GM23338 (cell line): Measurements from ENCODE around the gene NPC2. TPM values are rescaled to one million over a fixed set of nuclear protein-coding genes. Genes with fewer than 3 reads are reported as not detected.

Experiments used
- ATAC-seq: fragments of 200-7000 bp; cut with Tn5 transposase; 3 replicates; pipeline ENCODE4 v1.9.1; 2020
- DNase-seq: peaks from one replicate; pipeline ENCODE4 v3.0.0-alpha.2; 2015; ENCODE audit warnings: low spot score
- H2AFZ ChIP-seq: fragments of 200-600 bp; sonication (generic); 2 replicates; pipeline ENCODE4 v1.8.0; 2016; ENCODE audit warnings: antibody characterized with exemption, mild to moderate bottlenecking, moderate library complexity
- H3F3A ChIP-seq: fragments of 200-600 bp; sonication (generic); replicated peaks from 2 replicates; pipeline ENCODE4 v1.8.0; 2017; ENCODE audit warnings: antibody characterized with exemption, mixed run types, low read depth
- H3K27ac ChIP-seq: fragments of 200-600 bp; sonication (generic); 2 replicates; pipeline ENCODE4 v1.6.1; 2016; ENCODE audit warnings: low read depth
- H3K27me3 ChIP-seq: fragments of 200-600 bp; sonication (generic); 2 replicates; pipeline ENCODE4 v1.8.0; 2016; ENCODE audit warnings: mild to moderate bottlenecking, mixed run types, moderate library complexity; ENCODE audit not compliant: insufficient read depth
- H3K36me3 ChIP-seq: fragments of 200-600 bp; sonication (generic); 2 replicates; pipeline ENCODE4 v1.8.0; 2016; ENCODE audit warnings: mild to moderate bottlenecking; ENCODE audit not compliant: insufficient read depth
- H3K4me1 ChIP-seq: fragments of 200-600 bp; sonication (generic); 2 replicates; pipeline ENCODE4 v1.8.0; 2016; ENCODE audit warnings: mild to moderate bottlenecking, moderate library complexity; ENCODE audit not compliant: insufficient read depth
- H3K4me2 ChIP-seq: fragments of 200-600 bp; sonication (generic); 2 replicates; pipeline ENCODE4 v1.7.1; 2017; ENCODE audit warnings: mixed run types
- H3K4me3 ChIP-seq: fragments of 200-600 bp; sonication (generic); 2 replicates; pipeline ENCODE4 v1.6.1; 2016; ENCODE audit warnings: mixed run types
- H3K79me2 ChIP-seq: fragments of 200-600 bp; sonication (generic); replicated peaks from 2 replicates; pipeline ENCODE4 v1.8.0; 2017; ENCODE audit warnings: mild to moderate bottlenecking; ENCODE audit not compliant: insufficient read depth
- H3K9me2 ChIP-seq: fragments of 200-600 bp; sonication (generic); 2 replicates; pipeline ENCODE4 v1.8.0; 2017; ENCODE audit not compliant: insufficient read depth
- H4K20me1 ChIP-seq: fragments of 200-600 bp; sonication (generic); replicated peaks from 2 replicates; pipeline ENCODE4 v1.8.0; 2017; ENCODE audit warnings: mild to moderate bottlenecking; ENCODE audit not compliant: insufficient read depth
- H3K27ac Mint-ChIP-seq: 2 replicates; pipeline ENCODE4 v1.8.0; 2020; ENCODE audit warnings: inconsistent platforms, mild to moderate bottlenecking, moderate library complexity, mixed read lengths
- H3K27me3 Mint-ChIP-seq: 3 replicates; pipeline ENCODE4 v1.8.0; 2022; ENCODE audit warnings: low read depth, mild to moderate bottlenecking, moderate library complexity, mixed read lengths, inconsistent platforms; ENCODE audit not compliant: insufficient read depth, poor library complexity
- H3K36me3 Mint-ChIP-seq: 3 replicates; pipeline ENCODE4 v1.8.0; 2021; ENCODE audit warnings: low read depth, mild to moderate bottlenecking, inconsistent platforms, moderate library complexity, mixed read lengths
- H3K4me1 Mint-ChIP-seq: 3 replicates; pipeline ENCODE4 v1.8.0; 2020; ENCODE audit warnings: mild to moderate bottlenecking, inconsistent platforms, mixed read lengths
- H3K4me3 Mint-ChIP-seq: 3 replicates; pipeline ENCODE4 v1.8.0; 2021; ENCODE audit warnings: moderate library complexity, mild to moderate bottlenecking, inconsistent platforms, mixed read lengths
- H3K9me3 Mint-ChIP-seq: 3 replicates; pipeline ENCODE4 v1.8.0; 2020; ENCODE audit warnings: moderate library complexity, mild to moderate bottlenecking, inconsistent platforms, mixed read lengths
- CREB1 ChIP-seq: fragments of 250-450 bp; sonication (Bioruptor Pico); IDR thresholded peaks from 2 replicates; pipeline ENCODE4 v1.5.0; 2020; ENCODE audit warnings: low read depth, mild to moderate bottlenecking, moderate library complexity
- EZH2phosphoT487 ChIP-seq: fragments of 200-600 bp; sonication (generic); IDR thresholded peaks from one replicate; pipeline ENCODE4 v1.8.1; 2018; ENCODE audit warnings: antibody characterized with exemption; ENCODE audit not compliant: unreplicated experiment
- POLR2AphosphoS5 ChIP-seq: IDR thresholded peaks from 2 replicates; pipeline ENCODE4 v1.6.1; 2016; ENCODE audit warnings: antibody characterized with exemption, low read depth
- STAT1 ChIP-seq: IDR thresholded peaks from one replicate; pipeline ENCODE4 v1.6.1; 2016; ENCODE audit warnings: antibody characterized with exemption; ENCODE audit not compliant: unreplicated experiment
- polyA plus RNA-seq: library from polyadenylated mRNA; unstranded; fragments of >200 nt; fragmentation: Nextera tagmentation; extraction: Ambion mirVana; gene quantifications from 2 replicates; pipeline ENCODE4 v1.2.1, GENCODE V29; 2016
- total RNA-seq: library from RNA; depleted of rRNA; stranded (reverse); fragments of >200 nt; shearing (Covaris generic); gene quantifications from 2 replicates; pipeline ENCODE4 v1.2.3, GENCODE V29; 2014
- TF ChIP-seq, protein P1 (sequence below): fragments of 250-450 bp; sonication (Bioruptor Pico); IDR thresholded peaks from 2 replicates; pipeline ENCODE4 v1.5.0; 2020; ENCODE audit warnings: mild to moderate bottlenecking, moderate library complexity
- TF ChIP-seq, protein P2 (sequence below): IDR thresholded peaks from 2 replicates; pipeline ENCODE4 v1.6.1; 2016; ENCODE audit warnings: antibody characterized with exemption

Gene NPC2
- total and polyA plus RNA-seq, 2 experiments from 2014 or later, result 287 to 344 TPM

- TF ChIP-seq, protein P1, sequence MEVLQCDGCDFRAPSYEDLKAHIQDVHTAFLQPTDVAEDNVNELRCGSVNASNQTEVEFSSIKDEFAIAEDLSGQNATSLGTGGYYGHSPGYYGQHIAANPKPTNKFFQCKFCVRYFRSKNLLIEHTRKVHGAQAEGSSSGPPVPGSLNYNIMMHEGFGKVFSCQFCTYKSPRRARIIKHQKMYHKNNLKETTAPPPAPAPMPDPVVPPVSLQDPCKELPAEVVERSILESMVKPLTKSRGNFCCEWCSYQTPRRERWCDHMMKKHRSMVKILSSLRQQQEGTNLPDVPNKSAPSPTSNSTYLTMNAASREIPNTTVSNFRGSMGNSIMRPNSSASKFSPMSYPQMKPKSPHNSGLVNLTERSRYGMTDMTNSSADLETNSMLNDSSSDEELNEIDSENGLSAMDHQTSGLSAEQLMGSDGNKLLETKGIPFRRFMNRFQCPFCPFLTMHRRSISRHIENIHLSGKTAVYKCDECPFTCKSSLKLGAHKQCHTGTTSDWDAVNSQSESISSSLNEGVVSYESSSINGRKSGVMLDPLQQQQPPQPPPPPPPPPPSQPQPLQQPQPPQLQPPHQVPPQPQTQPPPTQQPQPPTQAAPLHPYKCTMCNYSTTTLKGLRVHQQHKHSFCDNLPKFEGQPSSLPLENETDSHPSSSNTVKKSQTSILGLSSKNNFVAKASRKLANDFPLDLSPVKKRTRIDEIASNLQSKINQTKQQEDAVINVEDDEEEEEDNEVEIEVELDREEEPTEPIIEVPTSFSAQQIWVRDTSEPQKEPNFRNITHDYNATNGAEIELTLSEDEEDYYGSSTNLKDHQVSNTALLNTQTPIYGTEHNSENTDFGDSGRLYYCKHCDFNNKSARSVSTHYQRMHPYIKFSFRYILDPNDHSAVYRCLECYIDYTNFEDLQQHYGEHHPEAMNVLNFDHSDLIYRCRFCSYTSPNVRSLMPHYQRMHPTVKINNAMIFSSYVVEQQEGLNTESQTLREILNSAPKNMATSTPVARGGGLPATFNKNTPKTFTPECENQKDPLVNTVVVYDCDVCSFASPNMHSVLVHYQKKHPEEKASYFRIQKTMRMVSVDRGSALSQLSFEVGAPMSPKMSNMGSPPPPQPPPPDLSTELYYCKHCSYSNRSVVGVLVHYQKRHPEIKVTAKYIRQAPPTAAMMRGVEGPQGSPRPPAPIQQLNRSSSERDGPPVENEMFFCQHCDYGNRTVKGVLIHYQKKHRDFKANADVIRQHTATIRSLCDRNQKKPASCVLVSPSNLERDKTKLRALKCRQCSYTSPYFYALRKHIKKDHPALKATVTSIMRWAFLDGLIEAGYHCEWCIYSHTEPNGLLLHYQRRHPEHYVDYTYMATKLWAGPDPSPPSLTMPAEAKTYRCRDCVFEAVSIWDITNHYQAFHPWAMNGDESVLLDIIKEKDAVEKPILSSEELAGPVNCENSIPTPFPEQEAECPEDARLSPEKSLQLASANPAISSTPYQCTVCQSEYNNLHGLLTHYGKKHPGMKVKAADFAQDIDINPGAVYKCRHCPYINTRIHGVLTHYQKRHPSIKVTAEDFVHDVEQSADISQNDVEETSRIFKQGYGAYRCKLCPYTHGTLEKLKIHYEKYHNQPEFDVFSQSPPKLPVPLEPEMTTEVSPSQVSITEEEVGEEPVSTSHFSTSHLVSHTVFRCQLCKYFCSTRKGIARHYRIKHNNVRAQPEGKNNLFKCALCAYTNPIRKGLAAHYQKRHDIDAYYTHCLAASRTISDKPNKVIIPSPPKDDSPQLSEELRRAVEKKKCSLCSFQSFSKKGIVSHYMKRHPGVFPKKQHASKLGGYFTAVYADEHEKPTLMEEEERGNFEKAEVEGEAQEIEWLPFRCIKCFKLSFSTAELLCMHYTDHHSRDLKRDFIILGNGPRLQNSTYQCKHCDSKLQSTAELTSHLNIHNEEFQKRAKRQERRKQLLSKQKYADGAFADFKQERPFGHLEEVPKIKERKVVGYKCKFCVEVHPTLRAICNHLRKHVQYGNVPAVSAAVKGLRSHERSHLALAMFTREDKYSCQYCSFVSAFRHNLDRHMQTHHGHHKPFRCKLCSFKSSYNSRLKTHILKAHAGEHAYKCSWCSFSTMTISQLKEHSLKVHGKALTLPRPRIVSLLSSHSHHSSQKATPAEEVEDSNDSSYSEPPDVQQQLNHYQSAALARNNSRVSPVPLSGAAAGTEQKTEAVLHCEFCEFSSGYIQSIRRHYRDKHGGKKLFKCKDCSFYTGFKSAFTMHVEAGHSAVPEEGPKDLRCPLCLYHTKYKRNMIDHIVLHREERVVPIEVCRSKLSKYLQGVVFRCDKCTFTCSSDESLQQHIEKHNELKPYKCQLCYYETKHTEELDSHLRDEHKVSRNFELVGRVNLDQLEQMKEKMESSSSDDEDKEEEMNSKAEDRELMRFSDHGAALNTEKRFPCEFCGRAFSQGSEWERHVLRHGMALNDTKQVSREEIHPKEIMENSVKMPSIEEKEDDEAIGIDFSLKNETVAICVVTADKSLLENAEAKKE (CRISPR knock-in tag), result no peak
- TF ChIP-seq, protein P2, sequence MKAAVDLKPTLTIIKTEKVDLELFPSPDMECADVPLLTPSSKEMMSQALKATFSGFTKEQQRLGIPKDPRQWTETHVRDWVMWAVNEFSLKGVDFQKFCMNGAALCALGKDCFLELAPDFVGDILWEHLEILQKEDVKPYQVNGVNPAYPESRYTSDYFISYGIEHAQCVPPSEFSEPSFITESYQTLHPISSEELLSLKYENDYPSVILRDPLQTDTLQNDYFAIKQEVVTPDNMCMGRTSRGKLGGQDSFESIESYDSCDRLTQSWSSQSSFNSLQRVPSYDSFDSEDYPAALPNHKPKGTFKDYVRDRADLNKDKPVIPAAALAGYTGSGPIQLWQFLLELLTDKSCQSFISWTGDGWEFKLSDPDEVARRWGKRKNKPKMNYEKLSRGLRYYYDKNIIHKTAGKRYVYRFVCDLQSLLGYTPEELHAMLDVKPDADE, result no peak
- TF ChIP-seq STAT1, result no peak
Measured at GRCh38 chr14:74524076-74524811, 31.1 kb upstream of the NPC2 start (continued).

GRCh38 chr14:74522740-74523139 is 29.6 kb upstream of the NPC2 start:
- Mint-ChIP-seq H3K9me3 (no peaks in the 10 kb centered on the region), H3K27me3 (peaks cover 4% of the 10 kb centered on the region), H3K36me3 (no peaks in the 10 kb centered on the region), H3K4me1 (peaks cover 6% of the 10 kb centered on the region), H3K4me3 (no peak overlapping the region), H3K27ac (no peak overlapping the region)
- H3K9me2 ChIP-seq, result no peaks in the 10 kb centered on the region
- ATAC-seq (no peak), DNase-seq (no peak)
- H3K4me1 ChIP-seq, result no peaks in the 10 kb centered on the region
- H4K20me1 ChIP-seq, result no peaks in the 10 kb centered on the region
- no peak overlapping the region for H3K4me3 ChIP-seq
- H3F3A ChIP-seq, result no peaks in the 10 kb centered on the region
- H3K36me3 ChIP-seq, result no peaks in the 10 kb centered on the region
- no peak overlapping the region for H3K4me2 ChIP-seq
- H3K79me2 ChIP-seq, result no peaks in the 10 kb centered on the region
- no peaks in the 10 kb centered on the region for H3K27me3 ChIP-seq
- H2AFZ ChIP-seq, result no peak overlapping the region
- no peak overlapping the region for H3K27ac ChIP-seq
- TF ChIP-seq CREB1 (CRISPR knock-in tag) (no peak), EZH2phosphoT487 (no peak), POLR2AphosphoS5 (no peak)
- TF ChIP-seq, protein P1 (CRISPR knock-in tag), result no peak
